Middle frontal gyrus (tissue), 1 donor: Measurements from ENCODE around the gene WNT7A.

Experiments used
- DNase-seq: peaks from one replicate; pipeline ENCODE4 v3.0.0-alpha.2; 2015; ENCODE audit warnings: low spot score; ENCODE audit errors: extremely low spot score

WNT7A gene

DNA sequence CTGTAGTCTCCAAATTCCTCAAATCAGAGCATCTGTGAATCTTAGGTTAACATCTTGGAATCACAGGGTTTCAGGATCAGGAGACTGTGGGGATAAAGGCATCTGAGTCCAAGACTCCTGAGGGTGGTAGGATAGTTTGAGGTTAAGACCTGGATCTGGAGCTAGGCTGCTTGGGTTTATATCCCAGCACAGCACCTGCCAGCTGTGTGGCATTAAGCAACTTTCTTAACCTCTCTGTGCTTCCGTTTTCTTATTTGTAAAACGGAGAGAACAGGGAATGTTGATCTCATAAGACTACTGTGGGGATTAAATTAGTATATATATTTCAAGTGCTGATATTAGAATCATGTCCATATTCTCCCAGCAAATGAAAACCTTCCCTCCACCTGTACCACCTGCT is 33.6 kb downstream of the WNT7A start:
- no peak for DNase-seq

DNA sequence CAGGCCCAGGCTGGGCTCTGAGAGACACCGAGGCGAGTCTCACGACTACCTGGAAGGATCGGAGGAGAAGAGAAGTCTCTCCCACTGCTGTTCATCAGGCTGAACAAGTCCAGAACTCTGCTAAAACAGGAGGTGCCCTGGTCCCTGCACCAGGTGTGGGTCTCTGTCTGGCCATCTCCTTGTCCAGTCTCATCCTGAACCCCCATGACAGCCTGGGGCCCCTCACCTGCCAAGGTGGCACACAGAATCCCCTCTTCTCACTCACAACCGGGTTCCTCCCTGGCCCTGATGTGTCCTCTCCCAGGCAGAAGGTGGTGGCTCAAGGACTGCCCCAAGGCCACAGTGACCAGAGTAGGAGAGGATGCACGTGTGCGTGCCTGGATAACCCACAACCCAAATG is 34.1 kb downstream of the WNT7A start:
- DNase-seq: no peak

DNA sequence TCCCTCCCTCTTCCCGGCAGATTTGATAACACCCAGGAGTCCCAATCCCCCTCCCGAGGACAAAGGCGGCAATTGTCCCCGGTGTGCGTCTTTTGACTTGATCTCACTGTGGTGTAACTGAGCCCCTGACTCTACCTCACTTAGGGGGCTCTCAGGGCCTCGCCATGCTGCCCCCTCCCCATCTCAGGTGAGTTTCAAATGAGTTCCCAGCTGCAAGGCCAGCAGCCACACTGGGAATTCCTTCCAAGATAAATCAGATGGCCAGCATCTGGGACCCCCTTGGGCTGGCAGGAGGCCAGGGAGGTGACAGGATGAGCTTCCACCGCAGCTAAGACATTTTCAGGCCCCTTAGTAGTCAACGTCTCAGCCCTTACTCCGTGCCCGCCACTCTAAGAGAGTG is 35.0 kb downstream of the WNT7A start:
- DNase-seq: no peak

DNA sequence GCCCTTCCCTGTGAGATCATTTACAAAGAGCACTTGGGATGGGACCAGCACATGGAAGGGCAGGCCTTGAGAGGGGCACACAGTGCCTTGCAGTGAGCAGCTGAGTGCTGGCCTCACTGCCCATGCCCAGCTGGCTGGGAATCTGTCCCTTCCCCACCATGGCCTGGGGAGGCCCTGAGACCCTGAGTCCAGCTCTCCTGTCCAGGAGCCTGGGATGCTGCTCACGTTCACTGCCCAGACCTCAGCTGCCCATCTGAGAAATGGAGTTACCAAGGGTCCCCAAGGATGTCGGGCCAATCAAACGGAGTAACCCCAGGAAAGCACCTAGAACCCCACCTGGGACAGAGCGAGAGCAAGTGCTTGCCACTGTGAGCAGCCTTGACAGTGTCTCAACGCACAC is 35.6 kb downstream of the WNT7A start:
- DNase-seq: no peak

DNA sequence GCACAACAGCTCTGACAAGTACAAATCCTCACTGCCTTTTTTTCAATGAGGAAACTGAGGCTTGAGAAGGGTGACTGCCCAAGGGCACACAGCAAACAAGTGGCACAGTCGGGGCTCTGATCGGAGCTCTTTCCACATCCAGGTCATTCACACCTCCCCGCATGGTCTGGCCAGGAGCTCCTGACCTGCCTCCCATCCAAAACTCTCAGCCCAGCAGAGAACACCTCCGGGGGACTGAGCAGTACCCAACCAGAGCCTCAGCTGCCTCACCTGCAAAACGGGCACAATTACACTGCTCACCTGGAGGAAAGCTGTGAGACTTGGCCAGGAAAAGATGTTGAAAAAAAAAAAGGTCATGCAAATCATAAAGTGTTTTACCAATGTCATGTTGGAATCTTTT is 36.5 kb downstream of the WNT7A start:
- no peak for DNase-seq

DNA sequence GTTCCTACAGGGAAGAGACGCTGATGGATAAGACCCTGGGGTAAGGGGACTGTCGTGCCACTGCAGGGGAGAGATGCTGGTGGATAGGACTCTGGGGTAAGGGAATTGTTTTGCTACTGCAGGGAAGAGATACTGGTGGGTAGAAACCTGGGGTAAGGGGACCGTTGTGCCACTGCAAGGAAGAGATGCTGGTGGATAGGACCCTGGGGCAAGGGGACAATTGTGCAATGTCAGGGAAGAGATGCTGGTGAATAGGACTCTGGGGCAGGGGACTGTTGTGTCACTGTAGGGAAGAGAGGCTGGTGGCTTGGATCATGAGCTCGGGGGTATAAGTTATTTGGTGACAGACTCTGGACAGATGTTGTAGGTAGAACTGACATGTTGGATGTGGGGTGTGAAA is 37.6 kb downstream of the WNT7A start:
- DNase-seq: no peak

DNA sequence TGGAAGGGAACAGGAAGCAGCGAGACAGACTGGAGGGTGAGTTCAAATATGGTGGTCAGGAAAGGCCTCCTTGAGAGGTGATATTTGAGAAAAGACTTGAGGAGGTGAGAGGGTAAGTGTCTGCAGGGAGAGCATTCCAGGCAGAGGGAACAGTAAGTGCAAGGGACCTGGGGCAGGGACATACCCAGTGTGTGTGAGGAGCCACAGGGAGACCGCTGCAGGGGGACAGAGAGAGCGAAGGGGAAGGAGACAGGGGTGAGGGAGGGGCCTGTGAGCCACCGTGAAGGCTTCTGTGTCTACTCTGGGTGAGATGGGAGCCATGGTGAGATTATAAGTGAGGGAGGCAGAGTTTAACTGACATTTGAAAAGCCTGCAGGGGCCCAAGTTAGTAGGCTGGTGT is 38.0 kb downstream of the WNT7A start:
- no peak for DNase-seq

DNA sequence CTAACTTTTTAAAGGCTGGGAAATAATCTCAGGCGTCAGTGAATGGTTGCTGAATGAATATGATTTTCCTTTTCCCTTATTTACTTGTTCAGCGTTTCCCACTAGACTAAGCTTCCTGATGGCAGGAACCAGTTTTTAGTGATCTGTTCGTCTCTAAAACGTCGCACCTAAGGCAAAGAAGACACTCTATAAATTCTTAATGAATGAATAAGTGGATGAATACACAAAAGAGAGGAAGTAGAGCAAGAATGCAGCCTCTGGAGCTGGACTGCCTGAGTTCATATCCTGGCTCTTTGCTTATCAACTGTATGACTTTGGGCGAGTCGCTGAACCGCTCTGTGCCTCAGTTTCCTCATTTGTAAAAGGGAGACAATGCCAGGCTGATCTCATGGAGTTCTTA is 38.7 kb downstream of the WNT7A start:
- no peak for DNase-seq

DNA sequence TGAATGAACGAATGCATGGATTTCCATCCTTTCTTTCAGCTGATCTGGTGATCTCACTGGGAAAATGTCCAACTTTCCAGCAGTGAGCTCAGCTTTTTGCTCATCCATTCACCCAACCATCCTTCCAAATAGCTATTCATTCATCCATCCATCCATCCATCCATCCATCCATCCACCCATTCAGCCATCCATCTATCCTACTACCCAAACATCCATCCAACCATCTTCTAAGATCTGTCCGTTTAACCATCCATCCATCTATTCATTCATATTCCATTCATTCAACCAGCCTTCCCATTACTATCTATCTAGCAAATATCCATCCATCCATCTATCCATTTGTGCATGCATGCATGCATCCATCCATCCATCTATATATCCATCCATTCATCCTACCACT is 39.4 kb downstream of the WNT7A start:
- DNase-seq: no peak

DNA sequence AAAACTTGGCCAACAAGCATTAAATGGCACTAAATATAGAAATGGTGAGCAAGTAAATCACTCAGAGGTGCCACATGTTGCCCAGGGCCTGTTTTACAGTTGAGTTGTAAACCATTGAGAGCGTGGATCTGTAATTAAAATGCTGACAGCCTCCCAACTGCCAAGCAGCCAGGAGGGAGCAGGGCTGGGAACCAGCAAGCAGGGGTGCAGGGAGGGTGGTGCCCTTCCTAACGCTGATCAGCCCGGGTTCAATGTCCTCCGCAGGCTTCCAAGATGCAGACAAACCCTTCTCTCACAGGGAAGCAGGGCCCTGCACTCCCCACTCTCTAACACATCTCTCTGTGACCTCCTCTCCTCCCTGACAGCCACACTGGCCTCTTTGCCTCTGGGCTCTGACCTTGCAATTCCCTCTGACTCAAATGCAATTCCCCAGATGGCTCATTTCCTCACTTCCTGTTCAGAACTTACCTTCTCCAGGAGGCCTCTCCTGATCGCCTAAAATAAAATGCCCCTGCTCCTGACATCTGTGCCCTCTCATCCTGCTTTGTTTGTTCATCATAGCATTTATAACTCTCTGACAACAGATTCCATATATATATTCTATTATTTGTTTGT is 40.0 kb downstream of the WNT7A start:
- DNase-seq: no peak

DNA sequence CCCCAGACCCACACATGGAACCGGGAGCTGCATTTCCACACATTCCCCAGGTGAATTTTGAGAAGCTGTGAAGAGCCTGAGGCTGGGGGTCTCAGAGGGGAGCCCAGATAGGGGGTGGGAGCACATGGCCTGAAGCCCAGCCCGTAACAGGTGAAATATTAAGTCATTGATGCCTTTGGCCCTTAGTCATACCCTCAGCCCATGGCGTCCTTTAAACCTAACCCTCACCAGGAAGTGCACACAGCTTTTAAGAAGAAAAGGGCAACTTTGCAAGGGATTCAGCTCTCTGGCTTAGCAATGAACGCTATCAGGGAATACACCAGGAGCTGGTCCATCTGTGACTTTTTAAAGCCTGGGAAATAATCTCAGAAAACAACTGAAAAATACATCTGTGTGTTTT is 40.6 kb downstream of the WNT7A start:
- no peak for DNase-seq

DNA sequence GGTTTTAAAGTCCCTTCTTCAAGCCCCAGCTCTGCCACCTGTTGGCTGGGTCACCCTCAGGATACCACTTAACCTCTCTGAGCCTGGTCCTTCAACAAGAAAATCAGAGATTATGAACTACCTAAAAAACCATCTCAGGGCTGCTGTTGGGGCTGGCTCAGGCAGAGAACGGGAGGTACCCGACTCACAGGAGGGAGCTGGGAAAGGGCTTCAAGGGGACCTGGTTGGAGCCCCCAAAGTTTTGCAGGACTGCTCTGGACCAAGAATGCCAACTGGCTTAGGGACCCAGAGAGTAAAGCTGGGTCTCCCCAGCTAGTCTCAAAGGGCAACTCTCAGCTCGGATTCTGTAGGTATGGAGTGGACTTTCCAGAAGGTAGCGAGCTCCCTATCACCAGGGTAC is 41.5 kb downstream of the WNT7A start:
- no peak for DNase-seq

DNA sequence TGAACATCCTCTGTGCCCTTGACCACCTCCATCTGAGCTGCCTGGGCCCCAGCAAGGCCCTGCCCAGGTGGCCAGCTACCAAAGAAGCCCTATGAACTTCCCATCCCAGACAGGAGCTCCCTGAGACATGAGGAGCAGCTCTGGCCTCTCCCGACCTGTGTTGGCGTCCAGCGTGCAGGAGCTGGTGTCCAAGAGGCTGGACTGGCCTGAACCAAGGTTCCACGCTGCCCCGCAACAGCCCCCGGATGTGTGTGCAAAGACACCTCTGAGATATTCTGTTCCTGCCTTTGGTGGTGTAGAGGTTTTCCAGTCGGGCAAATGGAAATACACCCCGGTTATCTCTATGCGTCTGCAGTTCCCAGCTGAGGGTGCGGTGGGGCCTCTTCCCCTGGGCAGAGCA is 42.1 kb downstream of the WNT7A start:
- no peak for DNase-seq

DNA sequence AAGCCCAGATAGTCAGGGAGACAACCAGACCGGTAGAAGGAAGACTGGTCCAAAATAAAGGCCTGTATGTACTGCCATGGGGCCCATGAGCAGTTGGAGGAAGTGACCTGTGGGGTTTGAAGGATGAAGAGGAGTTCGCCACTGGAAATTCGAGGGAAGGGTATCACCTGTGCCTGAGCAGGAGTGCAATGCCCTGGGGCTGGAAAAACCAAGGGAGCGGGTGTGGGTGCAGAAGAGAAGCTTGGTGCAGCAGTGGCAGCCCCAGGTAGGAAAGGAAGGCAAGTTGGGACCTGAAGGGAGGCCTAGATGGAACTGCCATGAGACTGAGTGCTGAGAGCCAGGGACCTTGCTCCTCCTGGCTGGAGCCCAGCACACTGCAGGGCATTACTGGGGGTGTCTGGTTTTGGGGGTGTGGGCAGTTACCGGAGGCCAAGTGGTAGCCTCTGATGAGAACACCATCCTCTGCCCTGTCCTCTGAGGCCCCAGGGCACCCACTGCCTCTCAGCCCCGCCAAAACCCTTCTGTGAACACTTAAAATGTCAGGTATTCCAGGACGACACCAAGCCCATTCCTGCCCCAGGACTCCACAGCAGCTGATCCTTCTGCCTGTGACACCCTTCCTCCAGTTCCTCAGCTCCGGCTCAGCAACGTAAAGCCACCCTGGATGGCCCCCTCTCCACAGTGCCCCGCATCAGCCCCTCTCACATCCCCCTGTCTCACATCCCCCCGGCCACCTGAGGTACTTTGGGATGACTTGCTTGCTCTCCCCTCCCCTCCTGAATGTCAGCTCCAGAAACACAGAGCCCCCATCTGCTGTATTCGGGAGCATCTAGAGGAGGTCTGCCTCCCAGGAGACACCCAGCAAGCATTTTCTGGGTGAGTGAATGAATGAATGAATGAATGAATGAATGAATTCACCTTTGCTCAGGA is 42.9 kb downstream of the WNT7A start:
- no peak for DNase-seq

DNA sequence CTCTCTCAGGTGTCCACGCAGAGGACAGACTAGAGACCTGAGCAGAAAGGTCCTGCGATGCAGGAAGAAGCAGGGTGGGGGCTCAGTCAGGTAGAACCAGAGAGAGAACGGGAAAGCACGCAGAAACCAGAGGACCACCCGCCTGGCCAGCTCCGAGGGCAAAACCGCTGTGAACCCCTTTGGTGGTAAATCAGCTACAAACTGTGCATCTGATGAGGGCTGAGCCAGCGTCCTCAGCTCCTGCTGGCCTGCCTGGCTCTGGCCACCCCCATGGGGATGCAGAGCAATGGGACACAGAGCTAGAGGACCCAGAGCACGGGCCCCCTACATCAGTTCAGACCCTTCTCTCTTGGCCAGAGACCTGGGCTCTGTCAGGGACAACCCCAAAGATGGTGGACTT is 44.6 kb downstream of the WNT7A start:
- DNase-seq: no peak

DNA sequence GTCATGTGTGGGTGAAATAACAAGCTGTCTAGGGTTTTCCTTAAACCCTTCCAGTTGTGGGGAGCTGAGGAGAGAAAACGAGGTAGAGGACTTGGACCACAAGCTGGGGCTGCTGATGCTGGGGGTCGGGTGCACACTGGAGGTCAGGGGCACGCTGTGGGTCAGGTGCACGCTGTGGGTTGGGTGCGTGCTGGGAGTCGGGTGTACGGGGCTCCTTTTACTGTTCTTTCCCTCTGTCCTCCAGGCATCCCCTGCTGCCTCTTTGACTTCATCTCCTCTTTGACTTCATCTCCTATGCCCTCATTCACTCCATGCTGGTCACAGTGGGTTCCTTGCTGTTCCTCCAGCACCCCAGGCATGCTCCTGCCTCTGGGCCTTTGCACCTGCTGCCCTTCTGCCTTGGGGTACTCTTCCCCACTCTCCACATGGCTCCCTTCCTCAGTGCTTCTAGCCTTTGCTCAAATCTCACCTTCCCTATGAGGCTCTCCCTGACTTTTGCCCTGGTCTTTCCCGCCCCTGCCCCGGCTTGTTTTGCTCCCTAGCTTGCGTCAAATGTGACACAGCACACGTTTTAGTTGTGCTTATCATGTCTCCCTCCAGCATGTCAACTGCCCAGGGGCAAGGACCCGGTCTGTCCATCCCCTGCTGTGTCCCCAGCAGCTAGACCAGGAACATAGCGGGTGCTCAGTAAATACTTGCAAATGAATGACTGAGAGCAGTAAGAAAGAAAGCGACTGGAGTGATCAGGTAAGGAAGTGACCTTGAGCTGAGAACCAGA is 45.4 kb downstream of the WNT7A start:
- no peak for DNase-seq

DNA sequence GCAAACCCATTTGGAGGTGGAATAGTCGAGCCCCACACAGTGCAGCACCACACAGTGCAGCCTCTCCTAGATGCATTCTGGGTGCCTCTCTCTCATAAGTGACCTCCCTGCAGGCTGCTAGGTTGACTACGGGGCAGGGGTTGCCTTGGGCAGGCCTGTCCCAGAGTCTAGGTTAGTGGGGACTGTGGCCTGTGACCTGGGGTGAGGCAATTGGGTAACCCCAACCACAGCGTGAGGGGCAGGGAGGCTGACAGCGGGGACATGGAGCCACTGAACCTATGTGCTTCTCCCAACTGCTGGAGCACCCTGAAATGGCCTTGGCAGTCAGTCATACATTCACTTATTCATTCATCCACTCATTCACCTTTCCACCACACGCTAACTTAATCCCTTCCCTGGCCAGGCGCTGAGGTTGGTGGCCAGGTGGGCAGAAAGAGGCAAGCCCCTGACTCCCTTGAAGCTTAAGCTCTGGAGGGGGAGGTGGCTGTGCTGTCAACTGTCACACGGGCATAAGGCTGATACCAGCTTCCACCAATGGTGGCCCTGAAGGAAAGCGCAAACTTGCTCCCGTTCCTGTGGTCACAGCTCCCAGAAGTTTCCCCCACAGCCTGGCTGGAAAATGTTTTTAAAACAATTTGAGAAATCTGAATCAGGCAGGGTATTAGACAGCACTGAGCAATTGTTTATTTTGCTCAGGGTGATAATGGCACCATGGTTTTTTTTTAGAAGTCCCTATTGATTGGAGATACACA is 46.2 kb downstream of the WNT7A start:
- no peak for DNase-seq

DNA sequence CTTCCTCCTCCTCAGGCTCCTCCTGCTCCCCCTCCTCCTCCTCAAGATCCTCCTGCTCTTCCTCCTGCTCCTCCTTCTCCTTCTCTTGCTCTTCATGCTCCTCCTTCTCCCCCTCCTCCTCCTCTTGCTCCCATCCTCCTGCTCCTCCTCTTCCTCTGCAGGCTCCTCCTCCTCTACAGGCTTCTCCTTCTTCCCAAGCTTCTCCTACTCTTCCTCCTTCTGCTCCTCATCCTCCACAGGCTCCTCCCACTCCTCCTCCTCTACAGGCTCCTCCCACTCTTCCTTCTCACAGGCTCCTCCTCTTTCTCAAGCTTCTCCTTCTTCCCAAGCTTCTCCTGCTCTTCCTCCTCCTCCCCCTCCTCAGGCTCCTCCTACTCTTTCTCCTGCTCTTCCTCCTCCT is 47.7 kb downstream of the WNT7A start:
- DNase-seq: no peak

DNA sequence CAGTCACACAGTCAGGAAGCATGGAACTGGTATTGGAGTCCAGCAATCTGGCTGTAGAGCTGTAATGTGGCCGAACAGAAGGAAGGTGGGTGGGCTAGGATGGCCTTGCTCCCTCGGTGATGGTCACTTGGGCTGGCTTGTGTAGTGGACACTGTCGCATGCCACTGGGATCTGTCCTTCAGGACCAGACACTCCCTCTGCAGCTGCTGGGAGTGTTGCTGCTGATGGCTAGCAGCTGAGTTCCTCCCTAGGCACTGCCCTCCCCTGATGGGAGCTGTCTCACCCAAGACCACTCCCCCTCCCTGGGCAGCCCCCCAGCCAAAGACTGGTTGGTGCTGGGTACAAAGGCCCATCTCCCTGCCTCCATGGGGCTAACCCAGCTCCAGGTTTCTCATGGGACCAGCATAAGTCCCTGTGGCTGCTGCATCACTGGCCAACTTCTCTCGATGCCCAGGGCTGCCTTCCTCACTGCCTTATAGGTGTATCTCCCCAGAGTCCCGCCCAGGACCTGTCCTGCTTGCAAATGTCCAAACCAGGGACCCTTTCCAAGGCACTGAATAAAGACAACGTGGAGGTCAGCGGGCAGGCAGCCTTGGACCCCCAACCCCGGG is 48.4 kb downstream of the WNT7A start:
- no peak for DNase-seq

DNA sequence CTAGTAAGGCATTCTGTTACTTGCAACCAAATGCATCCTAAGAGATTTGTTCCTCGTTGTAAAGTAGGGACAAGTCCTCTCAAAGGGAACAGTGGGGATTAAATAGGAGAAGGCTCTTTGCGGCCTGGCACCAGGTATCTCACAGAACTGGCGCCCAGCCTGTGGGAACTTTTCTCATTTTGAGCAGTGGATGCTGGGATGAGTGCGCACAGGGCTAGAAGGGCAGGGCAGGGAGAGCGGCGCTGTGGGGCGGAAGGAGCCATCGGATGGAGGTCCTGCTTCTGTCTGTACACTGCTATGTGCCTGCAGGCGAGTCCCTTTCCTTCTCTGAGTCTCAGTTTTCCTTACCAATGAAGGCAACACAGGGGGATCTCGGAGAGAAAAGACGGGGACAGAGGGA is 50.6 kb downstream of the WNT7A start:
- no peak for DNase-seq
